Kidney epithelial cell (primary cell): ENCODE measurements around the gene EFHB. TPM values are rescaled to one million over a fixed set of nuclear protein-coding genes. Genes with fewer than 3 reads are reported as not detected.
"Not testable (repeated sequence)": the region's sequence is repeated elsewhere in the genome, so short reads cannot be mapped to it uniquely, and the experiment has no call there.

Experiments used
- DNase-seq: peaks from one replicate; pipeline ENCODE4 v3.0.0-alpha.2; 2010; ENCODE audit warnings: low read depth
- H3K27me3 ChIP-seq: 2 replicates; pipeline ENCODE4 v1.6.0; 2011; ENCODE audit warnings: low read length; ENCODE audit not compliant: control insufficient read depth, insufficient read depth
- H3K36me3 ChIP-seq: 2 replicates; pipeline ENCODE4 v1.5.1; 2011; ENCODE audit warnings: low read length; ENCODE audit not compliant: control insufficient read depth, insufficient read depth
- H3K4me3 ChIP-seq: 2 replicates; pipeline ENCODE4 v1.5.1; 2011; ENCODE audit warnings: low read depth, mild to moderate bottlenecking, control low read depth, low read length
- total RNA-seq: library from RNA; depleted of rRNA; stranded (reverse); fragments of >200 nt; gene quantifications from 2 replicates; pipeline ENCODE4 v1.2.3, GENCODE V29; 2015
- TF ChIP-seq, protein P1 (sequence below): IDR thresholded peaks from 2 replicates; pipeline ENCODE4 v1.5.1; 2011; ENCODE audit warnings: mild to moderate bottlenecking, moderate library complexity, low read length, control low read depth, inconsistent platforms; ENCODE audit not compliant: insufficient read depth, poor library complexity, severe bottlenecking

Gene EFHB
- total RNA-seq, 1 donor from 2014 or later, result 0.33 TPM

DNA sequence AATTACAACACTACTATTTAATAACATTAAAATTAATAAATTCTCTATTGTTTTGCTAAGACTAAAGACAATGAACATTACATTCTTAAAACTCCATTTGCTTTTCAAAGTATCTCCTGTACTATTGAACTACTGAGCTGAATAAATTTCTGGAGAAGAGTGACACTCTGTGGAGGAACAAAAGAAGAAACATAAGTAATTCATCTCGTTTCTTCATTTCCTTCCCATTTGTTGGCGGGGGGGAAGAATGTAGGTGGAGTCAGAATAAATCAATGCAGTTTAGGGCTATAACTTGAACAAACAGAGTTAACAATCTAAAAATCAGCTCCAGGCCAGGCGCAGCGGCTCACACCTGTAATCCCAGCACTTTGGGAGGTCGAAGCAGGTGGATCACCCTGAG, 32.7 kb downstream of the EFHB start:
- H3K4me3 ChIP-seq, result no peak overlapping the region
- no peaks in the 10 kb centered on the region for H3K36me3 ChIP-seq
- no peaks in the 10 kb centered on the region for H3K27me3 ChIP-seq
- DNase-seq, result no peak
- TF ChIP-seq, protein P1, sequence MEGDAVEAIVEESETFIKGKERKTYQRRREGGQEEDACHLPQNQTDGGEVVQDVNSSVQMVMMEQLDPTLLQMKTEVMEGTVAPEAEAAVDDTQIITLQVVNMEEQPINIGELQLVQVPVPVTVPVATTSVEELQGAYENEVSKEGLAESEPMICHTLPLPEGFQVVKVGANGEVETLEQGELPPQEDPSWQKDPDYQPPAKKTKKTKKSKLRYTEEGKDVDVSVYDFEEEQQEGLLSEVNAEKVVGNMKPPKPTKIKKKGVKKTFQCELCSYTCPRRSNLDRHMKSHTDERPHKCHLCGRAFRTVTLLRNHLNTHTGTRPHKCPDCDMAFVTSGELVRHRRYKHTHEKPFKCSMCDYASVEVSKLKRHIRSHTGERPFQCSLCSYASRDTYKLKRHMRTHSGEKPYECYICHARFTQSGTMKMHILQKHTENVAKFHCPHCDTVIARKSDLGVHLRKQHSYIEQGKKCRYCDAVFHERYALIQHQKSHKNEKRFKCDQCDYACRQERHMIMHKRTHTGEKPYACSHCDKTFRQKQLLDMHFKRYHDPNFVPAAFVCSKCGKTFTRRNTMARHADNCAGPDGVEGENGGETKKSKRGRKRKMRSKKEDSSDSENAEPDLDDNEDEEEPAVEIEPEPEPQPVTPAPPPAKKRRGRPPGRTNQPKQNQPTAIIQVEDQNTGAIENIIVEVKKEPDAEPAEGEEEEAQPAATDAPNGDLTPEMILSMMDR, result no peak

DNA sequence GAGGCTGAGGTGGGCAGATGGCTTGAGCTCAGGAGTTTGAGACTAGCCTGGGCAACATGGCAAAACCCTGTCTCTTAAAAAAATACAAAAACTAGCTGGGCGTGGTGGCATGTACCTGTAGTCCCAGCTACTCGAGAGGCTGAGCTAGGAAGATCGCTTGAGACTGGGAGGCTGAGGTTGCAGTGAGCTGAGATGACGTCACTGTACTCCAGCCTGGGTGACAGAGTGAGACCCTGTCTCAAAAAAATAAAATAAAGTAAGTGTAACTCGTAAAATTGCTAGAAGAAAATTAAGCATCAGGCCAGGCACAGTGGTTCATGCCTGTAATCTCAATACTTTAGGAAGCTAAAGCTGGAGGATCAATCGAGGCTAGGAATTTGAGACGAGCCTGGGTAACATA, 34.2 kb downstream of the EFHB start:
- H3K4me3 ChIP-seq, DNase-seq, H3K27me3 ChIP-seq, H3K36me3 ChIP-seq: not testable (repeated sequence)

DNA sequence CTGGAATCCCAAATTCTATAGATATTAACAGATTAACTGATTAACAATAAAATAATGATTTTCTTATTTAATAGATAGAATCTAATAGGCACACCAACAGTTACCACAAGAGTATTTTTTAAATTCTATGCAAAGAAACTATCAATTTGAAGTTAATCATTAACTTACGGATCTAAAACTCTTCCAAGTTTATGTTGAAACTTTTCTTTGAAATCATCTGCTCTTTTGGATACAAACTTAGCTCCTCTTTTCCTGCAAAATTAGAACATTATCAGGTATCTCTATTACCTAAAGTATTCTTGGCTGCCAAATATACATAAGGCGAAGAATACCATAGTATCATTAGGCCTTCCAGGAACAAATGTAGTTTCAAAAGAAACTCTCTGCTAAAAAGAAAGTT, 34.8 kb downstream of the EFHB start:
- Histone ChIP-seq H3K4me3 (no peak overlapping the region), H3K36me3 (no peaks in the 10 kb centered on the region), H3K27me3 (no peaks in the 10 kb centered on the region)
- DNase-seq, result no peak
- TF ChIP-seq, protein P1, result no peak

DNA sequence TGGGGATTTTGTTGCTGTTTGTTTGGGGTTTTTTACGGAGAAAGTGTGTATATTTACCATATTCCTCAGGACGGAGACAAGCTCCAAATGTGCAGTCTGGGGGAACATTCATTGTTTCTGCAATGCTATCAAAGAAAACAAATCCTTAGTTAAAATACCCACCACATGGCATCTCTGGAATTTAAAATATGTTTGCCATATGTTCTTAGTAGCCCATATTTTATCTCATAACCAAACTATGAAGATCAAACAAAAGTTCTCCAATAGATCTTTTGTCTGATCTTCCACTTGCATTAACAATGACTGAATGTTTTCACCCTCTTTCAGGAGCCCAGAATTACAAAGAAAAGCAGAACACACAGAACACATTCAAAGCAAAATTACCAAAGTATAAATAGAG, 35.3 kb downstream of the EFHB start:
- no peak for DNase-seq
- H3K27me3 ChIP-seq, result no peaks in the 10 kb centered on the region
- no peak overlapping the region for H3K4me3 ChIP-seq
- H3K36me3 ChIP-seq, result no peaks in the 10 kb centered on the region
- TF ChIP-seq, protein P1, result no peak

DNA sequence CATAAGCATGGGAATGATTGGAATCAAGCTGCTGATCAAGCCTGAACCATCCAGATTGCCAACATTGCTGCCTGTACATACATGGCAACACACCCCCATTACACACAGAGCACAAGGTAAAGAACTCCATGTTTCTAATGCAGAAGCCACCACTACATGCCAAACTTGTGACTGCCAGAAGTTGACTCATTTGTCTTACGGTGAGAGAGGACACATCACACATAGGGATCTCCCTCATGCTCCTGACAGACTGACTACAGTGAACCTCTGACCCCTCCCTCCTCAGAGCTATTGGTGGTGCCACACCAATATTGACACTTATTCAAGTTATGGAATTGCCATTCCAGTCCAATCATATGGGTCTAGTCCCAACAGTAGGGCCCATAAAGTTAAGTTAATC, 42.3 kb downstream of the EFHB start:
- no peak for DNase-seq
- Histone ChIP-seq H3K36me3 (no peaks in the 10 kb centered on the region), H3K4me3 (no peak overlapping the region), H3K27me3 (no peaks in the 10 kb centered on the region)
- TF ChIP-seq, protein P1, result no peak

DNA sequence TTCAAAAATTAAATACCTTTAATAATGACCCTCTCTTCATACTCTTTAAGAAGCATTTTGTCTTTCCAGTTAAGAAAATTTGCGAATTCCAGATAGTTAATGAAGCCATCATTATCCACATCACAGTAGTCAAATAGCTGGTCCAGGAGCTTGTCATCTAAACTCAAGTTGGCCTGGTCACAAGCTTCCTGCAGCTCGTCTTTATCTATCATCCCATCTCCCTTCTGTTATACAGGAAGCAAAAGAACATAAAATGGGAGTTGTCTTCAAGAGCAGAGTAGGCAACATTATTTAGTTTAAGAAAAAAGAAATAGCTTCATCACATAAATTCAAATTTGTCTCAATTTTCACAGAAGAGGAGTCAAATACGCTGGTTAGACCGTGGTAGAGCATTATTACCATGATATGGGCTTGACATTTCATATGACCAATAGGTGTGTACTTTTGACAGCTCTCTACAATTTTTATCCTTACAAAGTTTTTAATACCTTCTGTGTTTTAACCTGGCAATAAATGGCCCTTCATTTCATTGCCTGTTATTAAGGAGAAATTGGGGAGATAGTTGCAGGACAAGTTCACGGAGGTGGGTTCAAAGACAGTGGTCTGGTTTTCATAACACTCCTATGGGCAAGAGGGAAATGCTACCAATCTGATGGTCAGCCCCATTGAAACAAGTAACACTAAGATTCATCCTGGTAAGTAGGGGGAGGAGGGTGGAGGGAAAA, 45.4 kb downstream of the EFHB start:
- TF ChIP-seq, protein P1, result no peak

DNA sequence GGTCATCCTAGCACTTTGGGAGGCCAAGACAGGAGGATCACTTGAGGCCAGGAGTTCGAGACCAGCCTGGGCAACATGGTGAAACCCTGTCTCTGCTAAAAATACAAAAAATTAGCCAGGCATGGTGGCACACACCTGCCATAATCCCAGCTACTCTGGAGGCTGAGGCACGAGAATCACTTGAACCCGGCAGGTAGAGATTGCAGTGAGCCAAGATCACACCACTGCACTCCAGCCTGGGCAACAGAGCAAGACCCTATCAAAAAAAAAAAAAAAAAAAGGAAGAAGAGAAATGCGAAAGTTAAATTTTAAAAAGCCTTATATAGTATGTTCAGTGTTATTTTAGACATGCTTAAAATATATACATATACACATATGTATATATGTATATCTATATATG, 46.9 kb downstream of the EFHB start:
- not testable (repeated sequence) for H3K4me3 ChIP-seq, H3K27me3 ChIP-seq, DNase-seq, H3K36me3 ChIP-seq

More for the DNA sequence above, 45.4 kb downstream of the EFHB start:
- no peak for DNase-seq
- Histone ChIP-seq H3K4me3 (no peak overlapping the region), H3K36me3 (no peaks in the 10 kb centered on the region), H3K27me3 (no peaks in the 10 kb centered on the region)
